Amniotic epithelial cell (primary cell): Measurements from ENCODE around the gene KSR1.

Experiments used
- DNase-seq: peaks from one replicate; pipeline ENCODE4 v3.0.0-alpha.2; 2010; ENCODE audit warnings: low read depth

Gene KSR1

DNA sequence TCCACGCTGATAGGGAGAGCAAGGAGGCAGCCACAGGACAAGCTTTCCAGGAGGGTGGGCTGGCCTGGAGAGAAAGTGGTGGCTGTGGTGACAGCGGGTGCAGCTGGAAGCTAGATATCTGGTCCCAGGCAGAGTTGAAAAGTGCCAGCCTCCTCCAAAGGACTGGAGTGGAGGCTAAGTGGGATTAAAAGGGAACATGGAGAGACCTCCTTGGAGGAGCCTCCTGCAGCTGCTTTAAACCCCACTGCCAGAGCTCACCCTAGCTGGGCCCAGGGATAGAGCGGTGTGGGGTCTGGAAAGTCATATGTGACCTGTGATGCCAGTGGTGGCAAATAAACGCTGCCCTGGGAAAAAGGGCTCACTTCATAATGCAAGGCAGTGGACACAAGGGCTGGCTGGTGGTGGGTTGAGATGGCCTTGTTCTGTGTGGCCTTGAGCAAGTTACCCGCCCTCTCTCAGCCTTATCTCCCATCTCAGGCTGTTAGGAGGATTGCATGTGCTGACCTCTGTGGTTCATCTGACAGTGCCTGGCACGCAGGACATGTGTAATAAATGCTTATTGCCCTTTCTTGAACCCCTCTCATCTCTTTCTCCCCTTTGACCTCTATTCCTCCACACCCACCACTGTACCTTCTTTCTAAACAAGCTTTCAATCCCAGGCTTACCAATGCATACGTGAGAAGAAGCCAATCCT lies 113.8 kb downstream of the KSR1 start:
- DNase-seq = peak; percentile 92

GRCh38 chr17:27570578-27570914 lies 114.3 kb downstream of the KSR1 start:
- DNase-seq = no peak

GRCh38 chr17:27571563-27572352 lies 115.5 kb downstream of the KSR1 start:
- DNase-seq = no peak

GRCh38 chr17:27572665-27573064 lies 116.4 kb downstream of the KSR1 start:
- DNase-seq = no peak

- no peak for DNase-seq
Observed at GRCh38 chr17:27573548-27573947, 117.3 kb downstream of the KSR1 start.

DNA sequence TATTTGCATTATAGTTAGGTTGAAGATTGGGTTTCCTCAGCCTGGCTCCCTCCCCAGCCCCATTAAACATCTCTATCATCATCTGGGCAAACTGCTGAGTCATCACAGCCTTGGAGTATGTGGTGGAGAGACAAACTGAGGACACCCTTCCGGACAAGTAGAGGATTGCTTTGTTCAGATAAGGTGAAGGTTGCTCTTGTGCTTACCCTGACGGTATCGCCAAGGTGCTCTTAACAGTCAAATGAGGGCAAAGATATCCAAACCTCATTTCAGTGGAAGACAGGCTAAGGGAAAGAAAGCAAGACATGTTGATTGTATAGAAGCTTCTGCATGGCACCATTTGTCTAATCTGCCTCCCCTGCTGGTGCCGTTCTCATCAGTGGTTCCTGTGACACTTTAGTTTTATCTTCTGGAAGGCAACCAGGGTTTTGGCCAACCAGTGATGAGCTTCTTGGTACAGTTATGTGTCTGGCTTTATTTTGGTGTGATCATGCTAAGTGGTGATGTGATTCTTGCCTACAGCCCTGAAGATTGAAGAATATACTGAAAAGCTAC lies 117.8 kb downstream of the KSR1 start:
- DNase-seq = peak; percentile 85

- no peak for DNase-seq
Observed at GRCh38 chr17:27575096-27575911, 119.1 kb downstream of the KSR1 start.

- DNase-seq = no peak
Observed at GRCh38 chr17:27575912-27576252, 119.6 kb downstream of the KSR1 start.

DNA sequence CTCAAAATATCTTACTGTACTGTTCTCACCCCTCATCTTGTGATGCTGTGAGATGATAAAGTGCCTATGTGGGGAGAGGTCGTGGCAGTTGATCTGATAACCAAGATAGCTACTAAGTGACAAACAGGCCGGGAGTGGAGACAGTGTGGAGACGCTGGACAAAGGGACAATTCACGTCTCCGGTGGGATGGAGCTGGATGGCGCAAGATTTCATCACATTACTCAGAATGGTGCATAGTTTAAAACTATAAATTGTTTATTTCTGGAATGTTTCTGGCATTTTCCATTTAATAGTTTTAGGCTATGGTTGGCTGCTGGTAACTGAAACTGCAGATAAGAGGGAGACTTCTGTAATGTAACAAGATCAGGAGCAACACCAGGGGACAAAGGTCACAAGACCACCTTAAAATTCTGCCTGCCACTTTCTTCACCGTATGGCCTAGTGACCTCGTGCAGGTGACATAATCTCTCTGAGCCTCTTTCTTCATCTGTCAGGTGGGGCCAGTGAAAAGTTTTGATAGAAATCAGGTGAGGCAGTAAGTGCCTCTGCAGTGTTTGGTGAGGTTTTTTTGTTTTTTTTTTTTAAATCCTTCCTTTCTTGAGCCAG lies 120.3 kb downstream of the KSR1 start:
- peak; percentile 53 for DNase-seq

GRCh38 chr17:27577121-27577761 lies 121.0 kb downstream of the KSR1 start:
- peak; percentile 64 for DNase-seq

- DNase-seq = peak; percentile 98
Observed at GRCh38 chr17:27577884-27578717, 121.9 kb downstream of the KSR1 start.

- DNase-seq = peak; percentile 73
Observed at GRCh38 chr17:27578718-27579085, 122.5 kb downstream of the KSR1 start.

DNA sequence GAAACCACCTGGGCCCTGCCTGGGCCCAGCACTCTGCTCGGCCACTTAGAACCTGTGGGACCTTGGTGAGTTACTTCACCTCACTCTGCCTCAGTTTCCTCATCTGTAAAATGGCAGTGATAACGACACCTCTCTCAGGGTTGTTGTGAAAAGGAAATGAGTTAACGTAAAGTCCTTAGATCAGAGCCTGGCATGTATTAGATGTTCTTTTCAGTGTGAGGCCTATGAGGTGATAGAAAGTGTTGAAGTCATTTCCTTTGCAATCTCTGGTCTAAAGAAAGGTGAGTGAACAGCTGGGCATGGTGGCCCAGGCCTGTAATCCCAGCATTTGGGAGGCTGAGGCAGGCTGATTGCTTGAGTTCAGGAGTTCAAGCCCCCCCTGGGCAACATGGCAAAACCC lies 123.1 kb downstream of the KSR1 start:
- no peak for DNase-seq

GRCh38 chr17:27579897-27580321 lies 123.7 kb downstream of the KSR1 start:
- DNase-seq = no peak

DNA sequence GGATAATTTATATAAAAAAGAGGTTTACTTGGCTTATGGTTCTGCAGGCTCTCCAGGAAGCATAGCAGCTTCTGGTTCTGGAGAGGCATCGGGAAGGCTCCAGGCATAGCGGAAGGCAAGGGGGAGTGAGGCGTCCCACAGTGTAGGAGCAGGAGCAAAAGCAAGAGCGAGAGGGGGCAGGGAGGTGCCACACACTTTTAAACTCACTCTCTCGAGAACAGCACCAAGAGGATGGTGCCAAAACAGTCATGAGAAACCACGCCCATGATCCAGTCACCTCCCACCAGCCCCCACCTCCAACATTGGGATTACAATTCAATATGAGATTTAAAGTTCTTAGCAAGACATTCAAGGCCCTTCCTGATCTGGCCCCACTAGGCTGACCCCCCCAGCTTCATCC lies 124.8 kb downstream of the KSR1 start:
- no peak for DNase-seq

GRCh38 chr17:27582696-27583095 lies 126.4 kb downstream of the KSR1 start:
- no peak for DNase-seq

DNA sequence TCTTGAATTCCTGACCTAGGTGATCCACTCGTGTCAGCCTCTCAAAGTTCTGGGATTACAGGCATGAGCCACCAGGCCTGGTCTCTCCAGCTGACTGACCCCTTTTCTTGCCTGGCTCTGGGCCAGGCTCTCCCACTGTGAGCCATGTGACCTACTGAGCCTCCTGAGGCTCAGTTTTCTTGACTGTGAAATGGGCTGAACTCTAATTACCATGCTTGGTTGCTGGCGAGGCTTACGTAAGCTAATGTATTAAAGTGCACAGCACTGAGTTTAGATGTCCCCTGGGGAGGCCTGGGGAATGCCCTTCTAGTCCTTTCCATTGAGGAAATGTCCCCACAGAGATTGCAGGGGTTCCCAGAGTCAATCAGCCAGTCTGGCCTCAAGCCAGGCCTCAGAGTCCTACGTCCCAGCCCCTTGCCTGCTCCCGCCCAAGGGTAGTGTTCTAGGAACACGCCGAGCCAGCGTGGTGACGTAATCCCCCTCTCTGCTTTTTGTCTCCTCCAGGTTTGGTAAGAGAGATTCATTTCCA lies 129.0 kb downstream of the KSR1 start:
- DNase-seq = peak; percentile 41

- no peak for DNase-seq
Observed at GRCh38 chr17:27585792-27586191, 129.5 kb downstream of the KSR1 start.

GRCh38 chr17:27586203-27586721 lies 130.0 kb downstream of the KSR1 start:
- peak; percentile 84 for DNase-seq

- DNase-seq = no peak
Observed at GRCh38 chr17:27588354-27588753, 132.1 kb downstream of the KSR1 start.
